Keratinocyte (primary cell): ENCODE results near the gene KLRC1. TPM values are rescaled to one million over a fixed set of nuclear protein-coding genes. Genes with fewer than 3 reads are reported as not detected.

Experiments
- DNase-seq: peaks from one replicate; pipeline ENCODE4 v3.0.0-alpha.2; 2011; ENCODE audit warnings: low read depth, missing footprints, low spot score
- FAIRE-seq: peaks from 2 replicates; lab custom pipeline; 2011; peaks lifted over from hg19 to GRCh38; lab: Jason Lieb, UNC
- H2AFZ ChIP-seq: 2 replicates; pipeline ENCODE4 v1.6.0; 2012; ENCODE audit warnings: low read length, control low read depth, inconsistent platforms; ENCODE audit not compliant: control insufficient read depth
- H3K27ac ChIP-seq: 2 replicates; pipeline ENCODE4 v1.5.1; 2011; ENCODE audit warnings: low read length; ENCODE audit not compliant: control insufficient read depth, insufficient read depth
- H3K27me3 ChIP-seq: 3 replicates; pipeline ENCODE4 v1.6.0; 2011; ENCODE audit warnings: low read length; ENCODE audit not compliant: control insufficient read depth, insufficient read depth; ENCODE audit errors: extremely low read depth
- H3K36me3 ChIP-seq, 2 experiments: 2 replicates in 1 of 2; 3 replicates in 1 of 2; pipeline ENCODE4 v1.5.1; 2011; ENCODE audit warnings: low read length in 2 of 2, mild to moderate bottlenecking in 1 of 2; ENCODE audit not compliant: control insufficient read depth in 2 of 2, insufficient read depth in 2 of 2; ENCODE audit errors: extremely low read depth in 1 of 2
- H3K4me1 ChIP-seq: 3 replicates; pipeline ENCODE4 v1.5.1; 2011; ENCODE audit warnings: low read length; ENCODE audit not compliant: control insufficient read depth, insufficient read depth; ENCODE audit errors: extremely low read depth
- H3K4me2 ChIP-seq: 3 replicates; pipeline ENCODE4 v1.6.0; 2011; ENCODE audit warnings: low read depth, low read length; ENCODE audit not compliant: control insufficient read depth, insufficient read depth; ENCODE audit errors: extremely low read depth
- H3K4me3 ChIP-seq, 3 experiments: fragments of 200-600 bp in 1 of 3; sonication (generic) in 1 of 3; 2 replicates in 2 of 3; 3 replicates in 1 of 3; pipeline ENCODE4 v1.5.1; 2011 to 2016; ENCODE audit warnings: low read length in 3 of 3, mild to moderate bottlenecking in 3 of 3, control low read depth in 2 of 3, inconsistent platforms in 1 of 3, low read depth in 1 of 3, mixed read lengths in 1 of 3, mixed run types in 1 of 3, moderate library complexity in 1 of 3; ENCODE audit not compliant: control insufficient read depth in 2 of 3, insufficient read depth in 2 of 3; ENCODE audit errors: extremely low read depth in 1 of 3
- H3K79me2 ChIP-seq: 2 replicates; pipeline ENCODE4 v1.6.0; 2012; ENCODE audit warnings: low read length; ENCODE audit not compliant: control insufficient read depth, insufficient read depth
- H3K9ac ChIP-seq: 3 replicates; pipeline ENCODE4 v1.6.0; 2011; ENCODE audit warnings: low read length; ENCODE audit not compliant: control insufficient read depth, insufficient read depth; ENCODE audit errors: extremely low read depth
- H3K9me1 ChIP-seq: 3 replicates; pipeline ENCODE4 v1.6.0; 2011; ENCODE audit warnings: low read length; ENCODE audit not compliant: control insufficient read depth, insufficient read depth; ENCODE audit errors: extremely low read depth
- H3K9me3 ChIP-seq: 2 replicates; pipeline ENCODE4 v1.5.1; 2012; ENCODE audit warnings: low read depth, low read length; ENCODE audit not compliant: control insufficient read depth
- H4K20me1 ChIP-seq: 3 replicates; pipeline ENCODE4 v1.6.0; 2011; ENCODE audit warnings: low read length; ENCODE audit not compliant: control insufficient read depth, insufficient read depth; ENCODE audit errors: extremely low read depth
- CTCF ChIP-seq, 3 experiments: IDR thresholded peaks in 1 of 3; conservative IDR thresholded peaks in 1 of 3; optimal IDR thresholded peaks in 1 of 3; 2 replicates in 2 of 3; 3 replicates in 1 of 3; pipeline versions ENCODE3 to v1.5.1; 2011; ENCODE audit warnings: low read length in 3 of 3, mild to moderate bottlenecking in 3 of 3, moderate library complexity in 2 of 3, control low read depth in 1 of 3, inconsistent platforms in 1 of 3; ENCODE audit not compliant: insufficient read depth in 2 of 3; ENCODE audit errors: extremely low read depth in 1 of 3
- EZH2 ChIP-seq: IDR thresholded peaks from one replicate; pipeline ENCODE4 v1.6.1; 2012; ENCODE audit warnings: inconsistent platforms, mild to moderate bottlenecking, low read length, moderate library complexity
- dilution Hi-C: fragments of 300-500 bp; cut with MboI; formaldehyde crosslinking; loops from one replicate; pipeline ENCODE4 v1.7.0; 2020; ENCODE audit warnings: low sequenced_read_pairs; ENCODE audit not compliant: extremely low pct_ligation_motif_present
- polyA plus RNA-seq, 5 experiments: library from polyadenylated mRNA; depleted of rRNA in 3 of 5; stranded (reverse) in 3 of 5; stranded (forward) in 1 of 5; unstranded in 1 of 5; fragments of >200 nt; gene quantifications; 1 replicate in 1 of 5; 2 replicates in 3 of 5; 3 replicates in 1 of 5; pipeline versions ENCODE4 v1.2.1 to v1.2.3, GENCODE V29; 2011 to 2012; ENCODE audit warnings: missing spikeins in 2 of 5, low read depth in 1 of 5, low replicate concordance in 1 of 5

Gene KLRC1
- polyA plus RNA-seq, 1 donor (not counting 4 experiments of a cell fraction or from before 2014, with no cell fraction given), result 0.07 TPM

DNA sequence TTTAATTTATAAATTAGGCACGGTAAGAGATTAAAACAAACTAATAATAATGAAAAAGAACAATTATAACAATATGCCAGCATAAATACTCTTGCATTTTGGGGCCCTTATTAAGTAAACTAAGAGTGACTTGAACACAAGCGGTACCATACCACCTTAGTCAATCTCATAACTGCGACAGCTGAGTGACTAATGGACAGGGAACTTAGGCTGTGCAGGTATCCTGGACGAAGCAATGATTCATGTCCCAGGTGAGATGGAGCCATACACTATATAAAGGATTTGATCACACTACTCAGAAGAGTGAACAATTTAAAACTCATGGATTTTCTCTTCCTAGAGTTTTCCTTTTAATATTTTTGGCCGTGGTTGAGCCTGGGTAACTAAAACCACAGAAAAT is 47.9 kb downstream of the KLRC1 start:
- no peaks in the 10 kb centered on the region for H3K36me3 ChIP-seq
- no peaks in the 10 kb centered on the region for H4K20me1 ChIP-seq
- no peak overlapping the region for H3K4me3 ChIP-seq
- FAIRE-seq (peak; percentile 17), DNase-seq (peak; percentile 19)
- H3K79me2 ChIP-seq, result no peaks in the 10 kb centered on the region
- no peak overlapping the region for H3K9ac ChIP-seq
- dilution Hi-C loops, result no loop called here
- H3K4me1 ChIP-seq, result peaks cover 4% of the 10 kb centered on the region
- TF ChIP-seq CTCF (optimal IDR thresholded peaks at IDR 0.05 in 1 of 3, IDR thresholded peaks at IDR 0.05 in 1 of 3, conservative IDR thresholded peaks at IDR 0.05 in 1 of 3; ENCODE audit: extremely low read depth in 1 of 3, insufficient read depth in 2 of 3, low read length in 3 of 3) (no peak), EZH2 (no peak)
- no peaks in the 10 kb centered on the region for H3K9me3 ChIP-seq
- no peaks in the 10 kb centered on the region for H3K27me3 ChIP-seq
- H3K4me2 ChIP-seq, result no peak overlapping the region
- no peak overlapping the region for H3K27ac ChIP-seq
- H3K9me1 ChIP-seq, result no peaks in the 10 kb centered on the region
- no peak overlapping the region for H2AFZ ChIP-seq

GRCh38 chr12:10404798-10405197 is 48.4 kb downstream of the KLRC1 start:
- dilution Hi-C loops, result no loop called here

More at GRCh38 chr12:10404798-10405197, 48.4 kb downstream of the KLRC1 start:
- H3K36me3 ChIP-seq, result no peaks in the 10 kb centered on the region
- FAIRE-seq (no peak), DNase-seq (no peak)
- no peaks in the 10 kb centered on the region for H3K27me3 ChIP-seq
- no peak overlapping the region for H3K4me3 ChIP-seq
- H3K4me1 ChIP-seq, result peaks cover 4% of the 10 kb centered on the region
- no peak overlapping the region for H3K27ac ChIP-seq
- H3K79me2 ChIP-seq, result no peaks in the 10 kb centered on the region
- no peaks in the 10 kb centered on the region for H3K9me3 ChIP-seq
- no peak overlapping the region for H3K4me2 ChIP-seq
- no peak overlapping the region for H3K9ac ChIP-seq
- H4K20me1 ChIP-seq, result no peaks in the 10 kb centered on the region
- H2AFZ ChIP-seq, result no peak overlapping the region
- no peaks in the 10 kb centered on the region for H3K9me1 ChIP-seq
- TF ChIP-seq EZH2 (no peak), CTCF (optimal IDR thresholded peaks at IDR 0.05 in 1 of 3, IDR thresholded peaks at IDR 0.05 in 1 of 3, conservative IDR thresholded peaks at IDR 0.05 in 1 of 3; ENCODE audit: extremely low read depth in 1 of 3, insufficient read depth in 2 of 3, low read length in 3 of 3) (no peak)
